Pancreas (tissue), 10 donors: Measurements from ENCODE around the gene GRN. TPM values are rescaled to one million over a fixed set of nuclear protein-coding genes. Genes with fewer than 3 reads are reported as not detected.
"Not testable (repeated sequence)": the region's sequence is repeated elsewhere in the genome, so short reads cannot be mapped to it uniquely, and the experiment has no call there.

ENCODE experiments used
- ATAC-seq, 4 donors: fragments of 200-7000 bp; cut with Tn5 transposase; one replicate each; pipeline versions ENCODE4 v1.8.0 to v1.9.1; 2020; ENCODE audit warnings: mild to moderate bottlenecking in 4 of 4, moderate library complexity in 4 of 4
- DNase-seq, 6 donors: peaks; one replicate each; pipeline ENCODE4 v3.0.0-alpha.2; 2020
- FAIRE-seq: peaks from 2 replicates; lab custom pipeline; 2012; peaks lifted over from hg19 to GRCh38; lab: Jason Lieb, UNC
- H3K27ac ChIP-seq, 4 donors: fragments of 200-600 bp; sonication (generic); 1 replicate in 3 of 4; 2 replicates in 1 of 4; pipeline versions ENCODE4 v1.5.0 to v1.8.0; 2020
- H3K27me3 ChIP-seq, 4 donors: fragments of 200-600 bp; one replicate each; pipeline ENCODE4 v1.8.0; 2021
- H3K36me3 ChIP-seq, 3 donors: fragments of 200-600 bp; sonication (generic) in 1 of 3; one replicate each; pipeline versions ENCODE4 v1.5.0 to v1.8.0; 2020 to 2021
- H3K4me1 ChIP-seq, 3 donors: fragments of 200-600 bp; one replicate each; pipeline ENCODE4 v1.8.0; 2021
- H3K4me3 ChIP-seq, 4 donors: fragments of 200-600 bp; sonication (generic) in 2 of 4; one replicate each; pipeline versions ENCODE4 v1.5.0 to v1.8.0; 2020 to 2021
- H3K9me3 ChIP-seq, 4 donors: fragments of 200-600 bp; one replicate each; pipeline ENCODE4 v1.8.0; 2021
- CTCF ChIP-seq, 4 donors: fragments of 200-600 bp; sonication (generic) in 3 of 4; IDR thresholded peaks; one replicate each; pipeline versions ENCODE4 v1.5.0 to v1.8.0; 2021; ENCODE audit warnings: antibody characterized with exemption in 4 of 4
- WGBS, 2 donors: extraction: QIAGEN DNeasy Blood & Tissue Kit; methylation state at CpG; one replicate each; pipeline ENCODE4 v1.1.7; 2013; 5-methylcytosine and 5-hydroxymethylcytosine counted together
- intact Hi-C, 3 donors: fragments of 100-400 bp; cut with DNase I; formaldehyde crosslinking; loops; one replicate each; pipeline versions ENCODE4 v1.11.1 to v1.14.2; 2022
- polyA plus RNA-seq, 2 donors: library from polyadenylated mRNA; stranded (reverse); fragments of 200-250 nt; gene quantifications; one replicate each; pipeline ENCODE4 v1.2.3, GENCODE V29; 2013
- total RNA-seq, 6 donors: library from RNA; stranded (reverse); fragmentation: NEBNext Ultra II Directional in 4 of 6; extraction: Animal tissue kit (Norgen Biotek cat#: 25700) in 4 of 6; gene quantifications; one replicate each; pipeline versions ENCODE4 v1.2.1 to v1.2.4, GENCODE V29; 2021 to 2023
- donor health status: healthy with polysubstance abuse.
- donor health status: DM: no; HTN: no; CAD: no; lungs with moderate emphysema.
- donor health status: DM: no; HTN: no; CAD: no.
- donor health status: control.
- donor health status: control.
- donor health status: Bipolar disorder and iron deficiency.
- donor health status: DM: yes; HTN: yes; CAD: no.
- donor health status: DM: no; HTN: no; CAD: no.
- donor health status: DM: no; HTN: no; CAD: no.
- donor health status: DM: yes; HTN: yes; CAD: no.

Gene GRN
- total and polyA plus RNA-seq, 8 donors: 48.0 to 229 (median 69.6) TPM

- no peak for ATAC-seq
Measured at GRCh38 chr17:44387804-44388203, 42.7 kb downstream of the GRN start.

GRCh38 chr17:44389281-44389680, 44.2 kb downstream of the GRN start, which contains the start of gene ITGA2B:
Gene ITGA2B (minus strand): TSS chr17:44389649. CDS start chr17:44389473, 176 bp downstream.
- TF ChIP-seq CTCF (IDR thresholded peaks at IDR 0.05): no peak
- WGBS, 2 donors: 35 to 60% methylated on average over 1 of the region's 1 CpG
- Histone ChIP-seq H3K4me1 (peaks cover 0 to 3% (median 0%) of the 10 kb centered on the region in 3 donors), H3K9me3 (no peaks in the 10 kb centered on the region), H3K27ac (no peak within 1 kb of the TSS), H3K36me3 (no peaks in the 10 kb centered on the region), H3K4me3 (no peak within 1 kb of the TSS), H3K27me3 (no peaks in the 10 kb centered on the region)
- ATAC-seq (no peak), DNase-seq (peak in 1 of 6 donors; percentile 27), FAIRE-seq (no peak)
- intact Hi-C loops: no loop called here

More at GRCh38 chr17:44387804-44388203, 42.7 kb downstream of the GRN start:
- no peaks in the 10 kb centered on the region for H3K36me3 ChIP-seq
- intact Hi-C loops: no loop called here
- TF ChIP-seq CTCF (IDR thresholded peaks at IDR 0.05): no peak
- H3K4me1 ChIP-seq: peaks cover 0 to 3% (median 0%) of the 10 kb centered on the region in 3 donors
- H3K27me3 ChIP-seq: no peaks in the 10 kb centered on the region
- H3K27ac ChIP-seq: no peak overlapping the region
- 81 to 83% methylated on average over 2 of the region's 2 CpGs for WGBS, 2 donors
- DNase-seq (peak in 1 of 6 donors; percentile 11), FAIRE-seq (no peak)
- no peak overlapping the region for H3K4me3 ChIP-seq
- H3K9me3 ChIP-seq: no peaks in the 10 kb centered on the region

- no peak overlapping the region for H3K27ac ChIP-seq
- no peaks in the 10 kb centered on the region for H3K27me3 ChIP-seq
- no peak for ATAC-seq
- no peak for TF ChIP-seq CTCF (IDR thresholded peaks at IDR 0.05)
- 84 to 85% methylated on average over 6 of the region's 6 CpGs for WGBS, 2 donors
- DNase-seq: peak in 1 of 6 donors; percentile 24
- no peak overlapping the region for H3K4me3 ChIP-seq
- intact Hi-C loops: no loop called here
- FAIRE-seq: no peak
- H3K36me3 ChIP-seq: no peaks in the 10 kb centered on the region
- no peaks in the 10 kb centered on the region for H3K9me3 ChIP-seq
- H3K4me1 ChIP-seq: peaks cover 0 to 3% (median 0%) of the 10 kb centered on the region in 3 donors
Measured at GRCh38 chr17:44389723-44390202, 44.7 kb downstream of the GRN start.

GRCh38 chr17:44390250-44390870, 45.3 kb downstream of the GRN start:
- ATAC-seq (no peak), FAIRE-seq (no peak), DNase-seq (no peak)
- Histone ChIP-seq H3K9me3 (no peaks in the 10 kb centered on the region), H3K36me3 (no peaks in the 10 kb centered on the region), H3K27ac (no peak overlapping the region), H3K27me3 (no peaks in the 10 kb centered on the region), H3K4me3 (no peak overlapping the region), H3K4me1 (peaks cover 0 to 3% (median 0%) of the 10 kb centered on the region in 3 donors)
- TF ChIP-seq CTCF (IDR thresholded peaks at IDR 0.05): no peak
- 70 to 73% methylated on average over 10 of the region's 10 CpGs for WGBS, 2 donors
- intact Hi-C loops: no loop called here

GRCh38 chr17:44394112-44394511, 49.0 kb downstream of the GRN start:
- DNase-seq: peak in 1 of 6 donors; percentile 18
- H3K36me3 ChIP-seq, H3K9me3 ChIP-seq, H3K4me1 ChIP-seq, H3K27me3 ChIP-seq, FAIRE-seq, intact Hi-C loops, H3K4me3 ChIP-seq, ATAC-seq, H3K27ac ChIP-seq: not testable (repeated sequence)
- 89 to 91% methylated on average over 9 of the region's 9 CpGs for WGBS, 2 donors
